PC-9 (cell line): ENCODE measurements around the gene KCNJ12. TPM values are rescaled to one million over a fixed set of nuclear protein-coding genes. Genes with fewer than 3 reads are reported as not detected.

Source experiments
- BruUV-seq: library from RNA; stranded (reverse); fragments of 400-500 nt; replicated peaks from 2 replicates; lab custom pipeline; 2021; lab: Mats Ljungman, UMichigan
- CTCF ChIA-PET: fragments of 300-600 bp; sonication (Branson Sonifier 250); formaldehyde crosslinking; loops from one replicate; lab custom pipeline; 2022; ENCODE audit warnings: antibody characterized with exemption; lab: Charles Lee
- POLR2A ChIA-PET: fragments of 300-600 bp; sonication (Branson Sonifier 250); formaldehyde crosslinking; loops from one replicate; lab custom pipeline; 2022; ENCODE audit warnings: antibody characterized with exemption; ENCODE audit not compliant: unreplicated experiment; lab: Charles Lee
- DNase-seq, 2 experiments: peaks; one replicate each; pipeline versions ENCODE4 v3.0.0 to v3.0.0-alpha.2; 2015 to 2022; ENCODE audit warnings: mixed read lengths in 1 of 2
- H2AFZ ChIP-seq: fragments of 200-600 bp; sonication (generic); 2 replicates; pipeline ENCODE4 v1.8.1; 2017; ENCODE audit warnings: antibody characterized with exemption
- H3F3A ChIP-seq: fragments of 200-600 bp; sonication (generic); 2 replicates; pipeline ENCODE4 v1.8.1; 2017; ENCODE audit warnings: antibody characterized with exemption, mild to moderate bottlenecking, low read depth; ENCODE audit not compliant: insufficient read depth
- H3K27ac ChIP-seq: fragments of 200-600 bp; sonication (generic); 2 replicates; pipeline ENCODE4 v1.6.1; 2016; ENCODE audit warnings: mixed run types
- H3K27me3 ChIP-seq: fragments of 200-600 bp; sonication (generic); 2 replicates; pipeline ENCODE4 v1.6.1; 2016; ENCODE audit warnings: low read depth, mixed run types; ENCODE audit not compliant: insufficient read depth
- H3K36me3 ChIP-seq: fragments of 200-600 bp; sonication (generic); 2 replicates; pipeline ENCODE4 v1.6.1; 2016; ENCODE audit warnings: low read depth, mixed run types
- H3K4me1 ChIP-seq: fragments of 200-600 bp; sonication (generic); replicated peaks from 2 replicates; pipeline ENCODE4 v1.6.1; 2016; ENCODE audit warnings: mixed run types; ENCODE audit not compliant: insufficient read depth
- H3K4me2 ChIP-seq: fragments of 200-600 bp; sonication (generic); 2 replicates; pipeline ENCODE4 v1.6.1; 2017; ENCODE audit warnings: mixed run types
- H3K4me3 ChIP-seq: fragments of 200-600 bp; sonication (generic); 2 replicates; pipeline ENCODE4 v1.6.1; 2016; ENCODE audit warnings: mixed run types
- H3K79me2 ChIP-seq: fragments of 200-600 bp; sonication (generic); 2 replicates; pipeline ENCODE4 v1.6.1; 2017; ENCODE audit warnings: low read depth, mixed run types
- H3K9me2 ChIP-seq: fragments of 200-600 bp; sonication (generic); 2 replicates; pipeline ENCODE4 v1.8.1; 2017; ENCODE audit warnings: mild to moderate bottlenecking; ENCODE audit not compliant: insufficient read depth
- H3K9me3 ChIP-seq: fragments of 200-600 bp; sonication (generic); 2 replicates; pipeline ENCODE4 v1.8.1; 2016; ENCODE audit warnings: low read depth; ENCODE audit not compliant: insufficient read depth
- H4K20me1 ChIP-seq: fragments of 200-600 bp; sonication (generic); 2 replicates; pipeline ENCODE4 v1.8.1; 2017; ENCODE audit not compliant: insufficient read depth
- EZH2 ChIP-seq: fragments of 200-600 bp; sonication (generic); IDR thresholded peaks from 2 replicates; pipeline ENCODE4 v1.8.0; 2017; ENCODE audit warnings: antibody characterized with exemption, low read depth
- intact Hi-C: fragments of 100-400 bp; cut with micrococcal nuclease; formaldehyde crosslinking; loops from one replicate; pipeline ENCODE4 v1.10.0; 2022; ENCODE audit not compliant: unreplicated experiment
- total RNA-seq: library from RNA; stranded (reverse); gene quantifications from 2 replicates; pipeline ENCODE4 v1.2.3, GENCODE V29; 2021
- TF ChIP-seq, protein P1 (sequence below): fragments of 200-600 bp; sonication (generic); conservative IDR thresholded peaks from 2 replicates; pipeline ENCODE4 v1.6.1; 2017; ENCODE audit warnings: mixed run types, antibody characterized with exemption, mild to moderate bottlenecking, moderate library complexity

The KCNJ12 gene
- total RNA-seq, 1 experiment from 2014 or later: 1.1 TPM

DNA sequence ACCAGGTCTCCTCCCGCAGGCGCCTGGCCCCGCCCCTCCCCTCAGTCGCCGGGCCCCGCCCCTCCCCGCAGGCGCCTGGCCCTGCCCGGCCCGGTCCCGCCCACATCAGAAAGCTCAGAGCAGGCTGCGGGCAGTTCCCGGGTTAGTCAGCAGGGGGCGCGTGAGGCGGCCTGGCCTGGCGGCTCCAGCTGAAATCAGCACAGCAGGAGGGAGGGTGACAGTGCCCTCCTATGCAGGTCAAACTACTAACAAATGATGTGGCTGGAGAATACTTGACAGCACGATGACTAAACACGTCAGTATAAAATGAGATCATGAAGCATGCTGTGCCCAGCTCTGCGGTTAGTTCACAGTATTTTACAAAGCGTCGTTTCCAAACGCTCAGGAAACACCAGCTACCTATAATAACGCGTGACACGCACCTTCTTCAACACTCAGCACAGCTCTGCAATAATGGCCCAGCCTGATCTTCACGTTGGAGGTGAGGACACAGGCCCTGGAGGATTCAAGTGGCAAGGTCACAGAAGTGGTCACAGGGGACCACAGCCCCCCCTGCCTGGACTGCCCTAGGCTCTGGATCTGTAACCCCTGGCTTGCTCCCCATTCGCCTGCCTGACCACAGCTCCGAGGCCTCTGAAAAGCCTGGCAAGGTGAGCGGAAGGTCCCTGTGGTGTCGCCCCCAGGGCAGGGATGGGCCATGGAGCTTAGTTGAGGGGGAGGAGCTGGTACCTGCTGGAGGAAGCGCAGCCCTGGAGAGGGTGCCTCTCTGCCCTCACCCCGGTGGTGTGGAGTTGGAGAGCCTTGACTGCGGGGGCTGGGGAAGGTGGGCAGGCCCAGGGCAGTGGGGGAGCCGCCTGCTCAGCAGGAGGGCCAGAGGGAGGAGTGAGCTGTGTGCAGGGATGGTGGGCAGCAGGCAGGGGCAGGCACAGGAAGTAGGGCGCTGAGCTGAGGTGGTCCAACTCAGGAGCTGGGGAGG is 81.2 kb downstream of the KCNJ12 start:
- DNase-seq: peak; percentile 94 to 99
- H3K4me1 ChIP-seq: peaks cover 10% of the 10 kb centered on the region
- no peaks in the 10 kb centered on the region for H3K79me2 ChIP-seq
- ChIA-PET CTCF (interaction anchor here (0.6 to 1.4 kb wide), 7 partner anchors 54 to 576 kb away, joined by 3 to 14 read pairs (median 7); no protein-coding TSS in a partner anchor), POLR2A (interaction anchor here (0.6 to 0.7 kb wide), 5 partner anchors 56 to 419 kb away, joined by 3 to 23 read pairs (median 7); partner anchors contain the start of gene USP22)
- peaks cover 14% of the 10 kb centered on the region; the same call in 1 of the 2 replicates for H3K27me3 ChIP-seq
- no peaks in the 10 kb centered on the region for H3K36me3 ChIP-seq
- no peaks in the 10 kb centered on the region for H3K9me2 ChIP-seq
- no peak overlapping the region for H3K27ac ChIP-seq
- H2AFZ ChIP-seq: no peak overlapping the region
- no peak overlapping the region; the same call in 1 of the 2 replicates for H3K4me3 ChIP-seq
- BruUV-seq: no TSS peak
- intact Hi-C loops: loop anchor here (1.0 to 5.0 kb wide), 4 partner anchors 54 to 177 kb away; no protein-coding TSS in a partner anchor
- H3F3A ChIP-seq: no peaks in the 10 kb centered on the region; the same call in 1 of the 2 replicates
- no peaks in the 10 kb centered on the region for H3K9me3 ChIP-seq
- TF ChIP-seq, protein P1, sequence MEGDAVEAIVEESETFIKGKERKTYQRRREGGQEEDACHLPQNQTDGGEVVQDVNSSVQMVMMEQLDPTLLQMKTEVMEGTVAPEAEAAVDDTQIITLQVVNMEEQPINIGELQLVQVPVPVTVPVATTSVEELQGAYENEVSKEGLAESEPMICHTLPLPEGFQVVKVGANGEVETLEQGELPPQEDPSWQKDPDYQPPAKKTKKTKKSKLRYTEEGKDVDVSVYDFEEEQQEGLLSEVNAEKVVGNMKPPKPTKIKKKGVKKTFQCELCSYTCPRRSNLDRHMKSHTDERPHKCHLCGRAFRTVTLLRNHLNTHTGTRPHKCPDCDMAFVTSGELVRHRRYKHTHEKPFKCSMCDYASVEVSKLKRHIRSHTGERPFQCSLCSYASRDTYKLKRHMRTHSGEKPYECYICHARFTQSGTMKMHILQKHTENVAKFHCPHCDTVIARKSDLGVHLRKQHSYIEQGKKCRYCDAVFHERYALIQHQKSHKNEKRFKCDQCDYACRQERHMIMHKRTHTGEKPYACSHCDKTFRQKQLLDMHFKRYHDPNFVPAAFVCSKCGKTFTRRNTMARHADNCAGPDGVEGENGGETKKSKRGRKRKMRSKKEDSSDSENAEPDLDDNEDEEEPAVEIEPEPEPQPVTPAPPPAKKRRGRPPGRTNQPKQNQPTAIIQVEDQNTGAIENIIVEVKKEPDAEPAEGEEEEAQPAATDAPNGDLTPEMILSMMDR: peak; percentile 93
- TF ChIP-seq EZH2: no peak
- peak overlapping the region; percentile 60 for H3K4me2 ChIP-seq
- H4K20me1 ChIP-seq: no peaks in the 10 kb centered on the region

DNA sequence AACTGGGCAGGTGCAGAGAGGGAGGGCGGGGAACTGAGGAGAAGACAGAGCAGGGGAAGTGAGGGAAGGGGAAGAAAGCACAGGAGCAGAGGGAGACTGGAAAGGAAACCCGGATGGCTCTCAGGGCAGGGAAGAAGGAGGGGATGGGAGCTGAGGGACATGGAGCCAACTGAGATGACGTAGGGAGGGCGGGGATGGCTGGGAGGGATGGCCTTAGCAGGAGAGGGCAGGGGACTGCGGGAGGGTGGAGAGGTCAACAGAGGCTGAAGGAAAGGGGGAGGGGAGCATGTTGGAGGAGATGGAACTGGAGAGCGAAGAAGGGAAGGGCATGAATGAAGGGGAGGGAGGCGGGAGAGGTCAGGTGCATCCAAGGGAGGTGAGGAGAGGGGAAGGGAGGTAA is 81.9 kb downstream of the KCNJ12 start:
- no TSS peak for BruUV-seq
- CTCF ChIA-PET: interaction anchor here (1.4 kb wide), 1 partner anchor 53 kb away, joined by 5 read pairs; no protein-coding TSS in a partner anchor
- POLR2A ChIA-PET: no interaction called here
- peak overlapping the region; percentile 60 for H3K4me2 ChIP-seq
- no peaks in the 10 kb centered on the region for H3K79me2 ChIP-seq
- DNase-seq: no peak
- intact Hi-C loops: loop anchor here (5.0 kb wide), 2 partner anchors 56 to 136 kb away; no protein-coding TSS in a partner anchor
- H4K20me1 ChIP-seq: no peaks in the 10 kb centered on the region
- no peaks in the 10 kb centered on the region for H3K9me3 ChIP-seq
- H3K36me3 ChIP-seq: no peaks in the 10 kb centered on the region
- peaks cover 14% of the 10 kb centered on the region; the same call in 1 of the 2 replicates for H3K27me3 ChIP-seq
- H3K4me1 ChIP-seq: peaks cover 10% of the 10 kb centered on the region
- no peaks in the 10 kb centered on the region for H3K9me2 ChIP-seq
- TF ChIP-seq, protein P1: no peak
- no peak for TF ChIP-seq EZH2
- no peak overlapping the region for H3K4me3 ChIP-seq
- no peaks in the 10 kb centered on the region; the same call in 1 of the 2 replicates for H3F3A ChIP-seq
- no peak overlapping the region for H2AFZ ChIP-seq
- H3K27ac ChIP-seq: no peak overlapping the region

DNA sequence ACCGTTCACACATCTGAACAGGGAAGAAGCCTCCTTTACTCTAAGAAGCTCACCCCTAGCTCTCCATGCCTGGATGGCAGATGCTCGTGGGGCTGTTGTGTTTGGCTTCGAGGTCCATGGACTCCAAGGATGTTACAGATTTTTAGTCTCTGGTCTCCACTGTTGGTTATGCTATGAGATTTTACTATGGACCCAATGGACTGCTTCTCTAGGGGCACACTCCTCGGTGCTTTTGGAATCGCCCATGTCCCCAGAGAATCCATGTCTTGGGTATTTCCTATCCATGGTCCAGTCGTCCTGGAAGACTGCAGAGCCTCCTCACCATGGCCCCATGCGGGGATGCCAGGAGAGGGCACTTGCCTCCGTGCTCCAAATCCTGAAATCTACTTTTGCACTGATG is 83.4 kb downstream of the KCNJ12 start:
- H3K4me1 ChIP-seq: peaks cover 10% of the 10 kb centered on the region
- POLR2A ChIA-PET: no interaction called here
- no peaks in the 10 kb centered on the region for H3K9me3 ChIP-seq
- peaks cover 26% of the 10 kb centered on the region; the same call in 1 of the 2 replicates for H3K27me3 ChIP-seq
- H2AFZ ChIP-seq: no peak overlapping the region
- H3K79me2 ChIP-seq: no peaks in the 10 kb centered on the region
- H3K36me3 ChIP-seq: no peaks in the 10 kb centered on the region
- no peak overlapping the region for H3K27ac ChIP-seq
- H3F3A ChIP-seq: no peaks in the 10 kb centered on the region; the same call in 1 of the 2 replicates
- CTCF ChIA-PET: interaction anchor here (0.7 kb wide), 1 partner anchor 23 kb away, joined by 3 read pairs; no protein-coding TSS in a partner anchor
- no peak overlapping the region for H3K4me3 ChIP-seq
- BruUV-seq: no TSS peak
- intact Hi-C loops: loop anchor here (5.0 kb wide), 2 partner anchors 57 to 137 kb away; no protein-coding TSS in a partner anchor
- H4K20me1 ChIP-seq: no peaks in the 10 kb centered on the region
- DNase-seq: no peak
- TF ChIP-seq EZH2: no peak
- TF ChIP-seq, protein P1: no peak
- no peak overlapping the region for H3K4me2 ChIP-seq
- no peaks in the 10 kb centered on the region for H3K9me2 ChIP-seq
